GM18499 (cell line): ENCODE measurements around the gene NBPF8.
A peak's percentile ranks its signal among the peaks of the same experiment; 100 is the strongest.
"Not testable (repeated sequence)": the region's sequence is repeated elsewhere in the genome, so short reads cannot be mapped to it uniquely, and the experiment has no call there.

Source experiments
- ATAC-seq: cut with Tn5 transposase; IDR thresholded peaks from one replicate; pipeline ENCODE4 v1.9.1; 2021; ENCODE audit warnings: moderate number of reproducible peaks; ENCODE audit not compliant: insufficient read depth, unreplicated experiment

The NBPF8 gene

GRCh38 chr1:120414911-120415480 lies at the start of gene NBPF8:
Gene NBPF8, plus strand, starts transcription at chr1:120415035. Its CDS starts 21,488 bp downstream, at chr1:120436523.
- peak; percentile 90 for ATAC-seq

GRCh38 chr1:120367709-120368108 lies 47.1 kb upstream of the NBPF8 start:
- not testable (repeated sequence) for ATAC-seq

- not testable (repeated sequence) for ATAC-seq
These were observed 28.2 kb upstream of the NBPF8 start for GRCh38 chr1:120386651-120387050.

- not testable (repeated sequence) for ATAC-seq
These were observed 26.2 kb upstream of the NBPF8 start for GRCh38 chr1:120388597-120389126.

- not testable (repeated sequence) for ATAC-seq
These were observed 23.5 kb upstream of the NBPF8 start for GRCh38 chr1:120391365-120391764.

- ATAC-seq: not testable (repeated sequence)
These were observed 21.3 kb upstream of the NBPF8 start for GRCh38 chr1:120393316-120394232.

GRCh38 chr1:120405348-120405747 lies 9.5 kb upstream of the NBPF8 start:
- ATAC-seq: not testable (repeated sequence)

GRCh38 chr1:120414451-120414850 lies 384 bp upstream of the NBPF8 start:
- ATAC-seq: peak; percentile 9

- not testable (repeated sequence) for ATAC-seq
These were observed 692 bp downstream of the NBPF8 start for GRCh38 chr1:120415492-120415961.

- ATAC-seq: not testable (repeated sequence)
These were observed 10.2 kb downstream of the NBPF8 start for GRCh38 chr1:120425063-120425462.

GRCh38 chr1:120431626-120432025 lies 16.8 kb downstream of the NBPF8 start:
- ATAC-seq: not testable (repeated sequence)

- ATAC-seq: not testable (repeated sequence)
These were observed 19.0 kb downstream of the NBPF8 start for GRCh38 chr1:120433831-120434230.

- ATAC-seq: not testable (repeated sequence)
These were observed 34.3 kb downstream of the NBPF8 start for GRCh38 chr1:120449124-120449523.
